SIG-M5 (cell line): ENCODE data around the gene KCTD19.

Experiments used
- DNase-seq: peaks from one replicate; lab custom pipeline; 2025; lab: John Stamatoyannopoulos, UW

Gene KCTD19

GRCh38 chr16:67317853-67318252 lies 8.7 kb downstream of the KCTD19 start:
- DNase-seq = no peak

- no peak for DNase-seq
Measured at GRCh38 chr16:67312719-67313118, 13.8 kb downstream of the KCTD19 start.

GRCh38 chr16:67311607-67312488 lies 14.7 kb downstream of the KCTD19 start:
- no peak for DNase-seq

GRCh38 chr16:67310561-67310960 lies 16.0 kb downstream of the KCTD19 start:
- DNase-seq = no peak

GRCh38 chr16:67305216-67306071 lies 21.1 kb downstream of the KCTD19 start:
- DNase-seq = no peak

- no peak for DNase-seq
Measured at GRCh38 chr16:67304020-67304419, 22.5 kb downstream of the KCTD19 start.

- DNase-seq = no peak
Measured at GRCh38 chr16:67302970-67303369, 23.6 kb downstream of the KCTD19 start.

- no peak for DNase-seq
Measured at GRCh38 chr16:67302076-67302475, 24.5 kb downstream of the KCTD19 start.

GRCh38 chr16:67301080-67301782 lies 25.3 kb downstream of the KCTD19 start:
- DNase-seq = no peak

- no peak for DNase-seq
Measured at GRCh38 chr16:67299269-67299668, 27.3 kb downstream of the KCTD19 start.

GRCh38 chr16:67298277-67298676 lies 28.3 kb downstream of the KCTD19 start:
- DNase-seq = no peak

GRCh38 chr16:67296420-67296819 lies 30.1 kb downstream of the KCTD19 start:
- no peak for DNase-seq

- DNase-seq = no peak
Measured at GRCh38 chr16:67294938-67295361, 31.6 kb downstream of the KCTD19 start.

- no peak for DNase-seq
Measured at GRCh38 chr16:67294171-67294757, 32.3 kb downstream of the KCTD19 start.

- DNase-seq = no peak
Measured at GRCh38 chr16:67291461-67291860, 35.1 kb downstream of the KCTD19 start.

- DNase-seq = no peak
Measured at GRCh38 chr16:67287960-67288359, 38.6 kb downstream of the KCTD19 start.

GRCh38 chr16:67286441-67287235 lies 39.9 kb downstream of the KCTD19 start:
- DNase-seq = no peak

GRCh38 chr16:67284699-67285646 lies 41.6 kb downstream of the KCTD19 start:
- no peak for DNase-seq

GRCh38 chr16:67283826-67284555 lies 42.5 kb downstream of the KCTD19 start:
- no peak for DNase-seq
